CD4-positive, alpha-beta T cell treated with Interleukin-10 for 1 hour (primary cell): Measurements from ENCODE around the gene NUBP1.

Experiments
- DNase-seq: peaks from one replicate; pipeline ENCODE4 v3.0.0-alpha.2; 2020

The NUBP1 gene

GRCh38 chr16:10808850-10809249 lies 65.2 kb downstream of the NUBP1 start:
- no peak for DNase-seq

GRCh38 chr16:10809706-10810105 lies 66.1 kb downstream of the NUBP1 start:
- no peak for DNase-seq

GRCh38 chr16:10812312-10813098 lies 68.9 kb downstream of the NUBP1 start:
- DNase-seq, result no peak

DNA sequence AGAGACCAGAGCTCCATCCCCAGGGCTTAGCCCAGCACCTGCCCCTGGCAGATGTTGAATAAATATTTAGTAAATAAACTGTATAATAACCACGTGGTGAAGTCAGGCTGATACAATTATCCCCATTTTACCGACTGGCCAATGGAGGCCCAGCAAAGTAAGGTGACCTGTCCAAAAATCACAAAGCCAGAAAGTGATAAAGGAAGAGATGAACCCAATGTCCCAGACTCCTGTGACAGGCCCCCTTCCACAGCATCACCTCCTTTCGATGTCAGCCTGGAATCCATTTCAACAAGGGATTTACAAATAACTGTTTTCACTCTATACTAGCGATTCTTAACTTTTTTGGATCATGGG lies 69.4 kb downstream of the NUBP1 start:
- DNase-seq, result no peak

- no peak for DNase-seq
Measured at GRCh38 chr16:10817514-10817913, 73.9 kb downstream of the NUBP1 start.

DNA sequence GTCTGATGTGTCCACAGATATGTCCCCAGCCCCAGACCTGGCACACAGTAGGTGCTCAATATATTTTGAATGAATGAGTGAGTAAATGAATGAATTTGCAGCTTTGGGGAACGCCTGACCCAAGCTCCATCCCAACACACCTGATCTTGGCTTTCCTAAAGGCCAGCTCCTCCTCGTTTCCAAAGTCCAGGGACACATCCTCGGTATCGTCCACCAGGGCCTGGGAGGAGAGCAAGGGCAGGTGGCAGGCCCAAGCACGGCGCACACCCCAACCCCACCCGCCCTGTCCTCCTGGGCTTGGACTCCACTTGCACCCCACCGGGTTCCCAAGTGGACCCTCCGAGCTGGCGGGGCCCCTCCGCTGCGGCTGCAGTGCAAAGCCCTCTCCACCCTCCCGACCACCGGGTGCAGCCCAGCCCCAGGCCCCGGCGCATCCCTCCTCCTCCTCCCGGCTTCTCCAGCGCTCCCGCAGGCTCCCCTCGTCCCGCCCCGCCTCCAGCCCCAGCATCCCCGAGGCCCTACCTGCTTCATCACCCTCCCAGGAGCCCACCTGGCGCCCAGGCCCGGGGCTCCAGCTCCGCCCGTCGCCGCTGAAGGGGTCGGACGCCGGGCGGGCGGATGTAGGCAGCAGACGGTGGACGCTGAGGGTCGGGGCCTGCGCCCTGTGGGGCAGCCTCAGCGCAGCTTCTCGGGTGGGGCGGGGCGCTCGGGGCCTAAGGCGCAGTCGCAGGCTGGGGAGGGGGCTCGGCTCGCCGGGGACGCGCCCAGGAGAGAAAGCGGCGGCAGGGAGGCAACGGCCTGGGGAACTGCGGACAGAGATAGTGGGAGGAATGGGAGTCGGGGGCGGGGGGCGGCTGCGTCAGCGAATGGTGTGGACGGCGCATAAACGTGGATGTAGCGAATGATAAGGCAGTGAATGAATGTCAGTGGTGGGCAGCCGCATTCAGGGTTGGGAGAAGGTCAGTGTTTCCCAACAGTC lies 74.6 kb downstream of the NUBP1 start, which contains the start of gene TVP23A:
TVP23A (minus strand) TSS at position 832 of the 979 bp plus-strand sequence; CDS start at position 531, 301 bp downstream.
- no peak for DNase-seq
